Measurements from ENCODE around the gene AGR3. TPM values are rescaled to one million over a fixed set of nuclear protein-coding genes. Genes with fewer than 3 reads are reported as not detected.

Gene AGR3
- total RNA-seq, 1 donor from 2014 or later: not detected

- Histone ChIP-seq H3K4me3 (no peak overlapping the region), H3K79me2 (ENCODE audit: low read depth) (no peaks in the 10 kb centered on the region), H3K9me3 (ENCODE audit: low read depth) (no peaks in the 10 kb centered on the region), H3K27ac (no peak overlapping the region), H3K27me3 (no peaks in the 10 kb centered on the region), H3K4me1 (peaks cover 14% of the 10 kb centered on the region), H3K36me3 (no peaks in the 10 kb centered on the region), H4K20me1 (ENCODE audit: low read depth) (no peaks in the 10 kb centered on the region), H3F3A (ENCODE audit: low read depth) (no peaks in the 10 kb centered on the region), H2AFZ (replicated peaks) (no peak overlapping the region), H3K4me2 (no peak overlapping the region), H3K9ac (no peak overlapping the region)
- no peak overlapping the region for H3K4me3 Mint-ChIP-seq
- H3K27me3 Mint-ChIP-seq (ENCODE audit: insufficient read depth, low read depth): peaks cover 2% of the 10 kb centered on the region
- peaks cover 4% of the 10 kb centered on the region for H3K36me3 Mint-ChIP-seq
- TF ChIP-seq EZH2 (IDR thresholded peaks at IDR 0.05): no peak
- no peak for TF ChIP-seq CTCF (IDR thresholded peaks at IDR 0.05)
- TF ChIP-seq EZH2phosphoT487 (IDR thresholded peaks at IDR 0.05): no peak
- H3K4me1 Mint-ChIP-seq: peaks cover 22% of the 10 kb centered on the region
- no peak for DNase-seq (ENCODE audit: low spot score)
- H3K27ac Mint-ChIP-seq: no peak overlapping the region
- peaks cover 30% of the 10 kb centered on the region for H3K9me3 Mint-ChIP-seq
Observed at GRCh38 chr7:16912540-16912939, 30.8 kb upstream of the AGR3 start.

GRCh38 chr7:16908561-16908960, 26.8 kb upstream of the AGR3 start:
- no peak overlapping the region for H3K27ac Mint-ChIP-seq
- H3K27me3 Mint-ChIP-seq (ENCODE audit: insufficient read depth, low read depth): no peaks in the 10 kb centered on the region
- H3K4me1 Mint-ChIP-seq: peaks cover 21% of the 10 kb centered on the region
- Histone ChIP-seq H3K79me2 (ENCODE audit: low read depth) (no peaks in the 10 kb centered on the region), H3K4me2 (no peak overlapping the region), H3K9ac (no peak overlapping the region), H3K9me3 (ENCODE audit: low read depth) (no peaks in the 10 kb centered on the region), H3K4me3 (no peak overlapping the region), H3F3A (ENCODE audit: low read depth) (no peaks in the 10 kb centered on the region), H3K36me3 (no peaks in the 10 kb centered on the region), H3K4me1 (peaks cover 25% of the 10 kb centered on the region), H3K27ac (no peak overlapping the region), H4K20me1 (ENCODE audit: low read depth) (no peaks in the 10 kb centered on the region), H2AFZ (replicated peaks) (no peak overlapping the region), H3K27me3 (no peaks in the 10 kb centered on the region)
- TF ChIP-seq CTCF (IDR thresholded peaks at IDR 0.05) (no peak), EZH2 (IDR thresholded peaks at IDR 0.05) (no peak), EZH2phosphoT487 (IDR thresholded peaks at IDR 0.05) (no peak)
- H3K4me3 Mint-ChIP-seq: no peak overlapping the region
- H3K36me3 Mint-ChIP-seq: no peaks in the 10 kb centered on the region
- DNase-seq (ENCODE audit: low spot score): no peak
- peaks cover 11% of the 10 kb centered on the region for H3K9me3 Mint-ChIP-seq

GRCh38 chr7:16905300-16906044, 23.7 kb upstream of the AGR3 start:
- TF ChIP-seq EZH2phosphoT487 (IDR thresholded peaks at IDR 0.05): no peak
- TF ChIP-seq CTCF (IDR thresholded peaks at IDR 0.05): no peak
- TF ChIP-seq EZH2 (IDR thresholded peaks at IDR 0.05): no peak
- Histone ChIP-seq H2AFZ (replicated peaks) (peak overlapping the region; percentile 35), H3K27ac (no peak overlapping the region), H3K27me3 (no peaks in the 10 kb centered on the region), H3K4me2 (peak overlapping the region; percentile 25), H3K9me3 (ENCODE audit: low read depth) (no peaks in the 10 kb centered on the region), H3K79me2 (ENCODE audit: low read depth) (no peaks in the 10 kb centered on the region), H3F3A (ENCODE audit: low read depth) (no peaks in the 10 kb centered on the region), H3K9ac (no peak overlapping the region), H4K20me1 (ENCODE audit: low read depth) (no peaks in the 10 kb centered on the region), H3K4me1 (peaks cover 25% of the 10 kb centered on the region), H3K36me3 (no peaks in the 10 kb centered on the region), H3K4me3 (no peak overlapping the region)
- peaks cover 21% of the 10 kb centered on the region for H3K4me1 Mint-ChIP-seq
- no peaks in the 10 kb centered on the region for H3K27me3 Mint-ChIP-seq (ENCODE audit: insufficient read depth, low read depth)
- peak overlapping the region; percentile 50 for H3K27ac Mint-ChIP-seq
- H3K9me3 Mint-ChIP-seq: peaks cover 7% of the 10 kb centered on the region
- no peak overlapping the region for H3K4me3 Mint-ChIP-seq
- H3K36me3 Mint-ChIP-seq: peaks cover under 1% of the 10 kb centered on the region
- peak; percentile 28 for DNase-seq (ENCODE audit: low spot score)

All from neural progenitor cell (in vitro differentiated cells).